ENCODE results near the gene AURKAIP1. TPM values are rescaled to one million over a fixed set of nuclear protein-coding genes. Genes with fewer than 3 reads are reported as not detected.
A peak's percentile ranks its signal among the peaks of the same experiment; 100 is the strongest.

Gene AURKAIP1
- total and polyA plus RNA-seq, 9 of the 15 experiments (the other 6 are each of a cell fraction or from before 2014, with no cell fraction given), result 7.8 to 478 (median 92.0) TPM

- TF ChIP-seq ESRRB (CRISPR knock-in tag; IDR thresholded peaks at IDR 0.05; ENCODE audit: borderline replicate concordance) (no peak), TEAD4 (IDR thresholded peaks at IDR 0.05; ENCODE audit: low read length) (no peak), TEAD4 (CRISPR knock-in tag; IDR thresholded peaks at IDR 0.05; ENCODE audit: borderline replicate concordance) (no peak), ZBTB40 (IDR thresholded peaks at IDR 0.05) (no peak), ZBTB40 (CRISPR knock-in tag; IDR thresholded peaks at IDR 0.05) (no peak), TCF3 (CRISPR knock-in tag; IDR thresholded peaks at IDR 0.05) (no peak), THRAP3 (IDR thresholded peaks at IDR 0.05; ENCODE audit: borderline replicate concordance) (no peak), EP400 (IDR thresholded peaks at IDR 0.05) (no peak), TSHZ1 (CRISPR knock-in tag; IDR thresholded peaks at IDR 0.05) (peak; percentile 86), ATF7 (IDR thresholded peaks at IDR 0.05) (no peak), LCOR (CRISPR knock-in tag; IDR thresholded peaks at IDR 0.05) (no peak)
- TF ChIP-seq, protein P1, sequence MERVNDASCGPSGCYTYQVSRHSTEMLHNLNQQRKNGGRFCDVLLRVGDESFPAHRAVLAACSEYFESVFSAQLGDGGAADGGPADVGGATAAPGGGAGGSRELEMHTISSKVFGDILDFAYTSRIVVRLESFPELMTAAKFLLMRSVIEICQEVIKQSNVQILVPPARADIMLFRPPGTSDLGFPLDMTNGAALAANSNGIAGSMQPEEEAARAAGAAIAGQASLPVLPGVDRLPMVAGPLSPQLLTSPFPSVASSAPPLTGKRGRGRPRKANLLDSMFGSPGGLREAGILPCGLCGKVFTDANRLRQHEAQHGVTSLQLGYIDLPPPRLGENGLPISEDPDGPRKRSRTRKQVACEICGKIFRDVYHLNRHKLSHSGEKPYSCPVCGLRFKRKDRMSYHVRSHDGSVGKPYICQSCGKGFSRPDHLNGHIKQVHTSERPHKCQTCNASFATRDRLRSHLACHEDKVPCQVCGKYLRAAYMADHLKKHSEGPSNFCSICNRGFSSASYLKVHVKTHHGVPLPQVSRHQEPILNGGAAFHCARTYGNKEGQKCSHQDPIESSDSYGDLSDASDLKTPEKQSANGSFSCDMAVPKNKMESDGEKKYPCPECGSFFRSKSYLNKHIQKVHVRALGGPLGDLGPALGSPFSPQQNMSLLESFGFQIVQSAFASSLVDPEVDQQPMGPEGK (CRISPR knock-in tag; IDR thresholded peaks at IDR 0.05; ENCODE audit: borderline replicate concordance), result no peak
Observed at GRCh38 chr1:1422465-1423244, 47.6 kb upstream of the AURKAIP1 start (continued).

Measured in K562 (cell line).